Liver (tissue), 9 donors: ENCODE data around the gene LLGL2. TPM values are rescaled to one million over a fixed set of nuclear protein-coding genes. Genes with fewer than 3 reads are reported as not detected.

Experiments
- DNase-seq: peaks from one replicate; pipeline ENCODE4 v3.0.0-alpha.2; 2017; ENCODE audit warnings: low spot score
- H3K27ac ChIP-seq, 2 donors: one replicate each; pipeline ENCODE4 v1.7.0; 2013; ENCODE audit warnings: inconsistent platforms in 2 of 2, low read length in 2 of 2, control low read depth in 1 of 2, low read depth in 1 of 2, mild to moderate bottlenecking in 1 of 2
- H3K27me3 ChIP-seq, 4 donors: one replicate each; pipeline versions ENCODE4 v1.6.1 to v1.7.0; 2013; ENCODE audit warnings: low read length in 3 of 4, inconsistent platforms in 1 of 4, mild to moderate bottlenecking in 1 of 4, moderate library complexity in 1 of 4; ENCODE audit not compliant: control insufficient read depth in 4 of 4, insufficient read depth in 4 of 4
- H3K36me3 ChIP-seq, 4 donors: one replicate each; pipeline versions ENCODE4 v1.6.1 to v1.7.0; 2013; ENCODE audit warnings: low read length in 3 of 4, mild to moderate bottlenecking in 3 of 4, low read depth in 1 of 4, moderate library complexity in 1 of 4; ENCODE audit not compliant: control insufficient read depth in 4 of 4, insufficient read depth in 3 of 4
- H3K4me1 ChIP-seq, 4 donors: one replicate each; pipeline versions ENCODE4 v1.6.1 to v1.7.0; 2013; ENCODE audit warnings: low read length in 3 of 4, mild to moderate bottlenecking in 3 of 4, moderate library complexity in 1 of 4; ENCODE audit not compliant: control insufficient read depth in 4 of 4, insufficient read depth in 4 of 4
- H3K4me3 ChIP-seq, 3 donors: one replicate each; pipeline versions ENCODE4 v1.6.1 to v1.7.0; 2013; ENCODE audit warnings: low read length in 3 of 3, control low read depth in 1 of 3, low read depth in 1 of 3, mild to moderate bottlenecking in 1 of 3
- H3K9ac ChIP-seq, 2 donors: one replicate each; pipeline ENCODE4 v1.7.0; 2013; ENCODE audit warnings: low read length in 2 of 2, mild to moderate bottlenecking in 2 of 2, moderate library complexity in 2 of 2, control low read depth in 1 of 2, low read depth in 1 of 2
- H3K9me3 ChIP-seq, 4 donors: one replicate each; pipeline versions ENCODE4 v1.6.1 to v1.7.0; 2013; ENCODE audit warnings: low read length in 3 of 4; ENCODE audit not compliant: control insufficient read depth in 4 of 4
- ATF3 ChIP-seq: IDR thresholded peaks from 2 replicates; pipeline ENCODE4 v1.6.1; 2016; ENCODE audit warnings: antibody characterized with exemption
- CTCF ChIP-seq: fragments of 150-350 bp; IDR thresholded peaks from 2 replicates; pipeline ENCODE4 v1.5.1; 2017; ENCODE audit warnings: improper control_type of control experiment, low read depth, low read length; ENCODE audit not compliant: missing input control
- EGR1 ChIP-seq, 2 donors: IDR thresholded peaks; 2 replicates each; pipeline ENCODE4 v1.6.1; 2016 to 2018; ENCODE audit warnings: antibody characterized with exemption in 2 of 2, low read depth in 2 of 2
- FOXA1 ChIP-seq: IDR thresholded peaks from 2 replicates; pipeline ENCODE4 v1.6.1; 2016; ENCODE audit warnings: antibody characterized with exemption
- FOXA2 ChIP-seq: IDR thresholded peaks from 2 replicates; pipeline ENCODE4 v1.6.1; 2016; ENCODE audit warnings: antibody characterized with exemption
- GABPA ChIP-seq, 2 donors: IDR thresholded peaks in 1 of 2; conservative IDR thresholded peaks in 1 of 2; 2 replicates each; pipeline ENCODE4 v1.6.1; 2016; ENCODE audit warnings: antibody characterized with exemption in 2 of 2, mild to moderate bottlenecking in 1 of 2, moderate library complexity in 1 of 2
- HNF4A ChIP-seq, 2 donors: conservative IDR thresholded peaks; 2 replicates each; pipeline ENCODE4 v1.6.1; 2016; ENCODE audit warnings: antibody characterized with exemption in 2 of 2, mild to moderate bottlenecking in 2 of 2
- HNF4G ChIP-seq: IDR thresholded peaks from 2 replicates; pipeline ENCODE4 v1.6.1; 2016; ENCODE audit warnings: antibody characterized with exemption
- JUND ChIP-seq, 2 donors: IDR thresholded peaks; 2 replicates each; pipeline ENCODE4 v1.6.1; 2016; ENCODE audit warnings: antibody characterized with exemption in 2 of 2
- MAX ChIP-seq: IDR thresholded peaks from 2 replicates; pipeline ENCODE4 v1.6.1; 2016; ENCODE audit warnings: antibody characterized with exemption
- NR2F2 ChIP-seq: IDR thresholded peaks from 2 replicates; pipeline ENCODE4 v1.6.1; 2016; ENCODE audit warnings: antibody characterized with exemption
- RAD21 ChIP-seq, 2 donors: IDR thresholded peaks; 2 replicates each; pipeline ENCODE4 v1.6.1; 2016; ENCODE audit warnings: antibody characterized with exemption in 2 of 2, mild to moderate bottlenecking in 2 of 2
- REST ChIP-seq: IDR thresholded peaks from 2 replicates; pipeline ENCODE4 v1.6.1; 2016; ENCODE audit warnings: antibody characterized with exemption, mild to moderate bottlenecking
- RXRA ChIP-seq, 2 donors: IDR thresholded peaks; 2 replicates each; pipeline ENCODE4 v1.6.1; 2017 to 2018; ENCODE audit warnings: antibody characterized with exemption in 2 of 2, mild to moderate bottlenecking in 1 of 2
- SP1 ChIP-seq: IDR thresholded peaks from 2 replicates; pipeline ENCODE4 v1.6.1; 2018; ENCODE audit warnings: antibody characterized with exemption, mild to moderate bottlenecking
- TAF1 ChIP-seq: conservative IDR thresholded peaks from 2 replicates; pipeline ENCODE4 v1.6.1; 2016; ENCODE audit warnings: antibody characterized with exemption, mild to moderate bottlenecking
- ZBTB33 ChIP-seq: IDR thresholded peaks from 2 replicates; pipeline ENCODE4 v1.6.1; 2016; ENCODE audit warnings: antibody characterized with exemption
- WGBS: extraction: QIAGEN DNeasy Blood & Tissue Kit; methylation state at CpG from one replicate; pipeline ENCODE4 v1.1.7; 2013; 5-methylcytosine and 5-hydroxymethylcytosine counted together
- polyA plus RNA-seq, 2 donors: library from polyadenylated mRNA; stranded (reverse) in 1 of 2; unstranded in 1 of 2; fragments of 200-250 nt in 1 of 2; fragments of >200 nt in 1 of 2; fragmentation: Nextera tagmentation in 1 of 2; extraction: Ambion mirVana in 1 of 2; gene quantifications; one replicate each; pipeline versions ENCODE4 v1.2.1 to v1.2.3, GENCODE V29; 2013 to 2015
- total RNA-seq, 2 donors: library from RNA; depleted of rRNA; stranded (reverse); fragments of >200 nt; gene quantifications; one replicate each; pipeline ENCODE4 v1.2.3, GENCODE V29; 2014
- donor health status: healthy.
- donor health status: healthy.
- donor health status: healthy.
- donor health status: healthy.
- donor health status: healthy.

Gene LLGL2
- total and polyA plus RNA-seq, 4 donors = 23.2 to 69.6 (median 38.5) TPM

- Histone ChIP-seq H3K27ac (no peak overlapping the region), H3K4me1 (peaks cover 4 to 45% (median 35%) of the 10 kb centered on the region in 4 donors), H3K27me3 (no peaks in the 10 kb centered on the region), H3K9me3 (no peaks in the 10 kb centered on the region), H3K9ac (no peak overlapping the region), H3K36me3 (peaks cover 0 to 3% (median 0%) of the 10 kb centered on the region in 4 donors), H3K4me3 (peak overlapping the region in 2 of 3 donors; percentile 76 to 84)
- 23% methylated on average over 10 of the region's 10 CpGs for WGBS
- TF ChIP-seq HNF4G (no peak), RXRA (IDR thresholded peaks at IDR 0.05) (no peak), MAX (no peak), ATF3 (no peak), JUND (IDR thresholded peaks at IDR 0.05) (no peak), SP1 (no peak), RAD21 (IDR thresholded peaks at IDR 0.05) (peak in 1 of 2 donors; percentile 47), FOXA2 (no peak), GABPA (IDR thresholded peaks at IDR 0.05 in 1 of 2, conservative IDR thresholded peaks at IDR 0.05 in 1 of 2) (no peak), NR2F2 (no peak), TAF1 (no peak), EGR1 (IDR thresholded peaks at IDR 0.05; ENCODE audit: low read depth in 2 of 2) (no peak), ZBTB33 (no peak), CTCF (peak; percentile 27), FOXA1 (no peak), HNF4A (conservative IDR thresholded peaks at IDR 0.05) (no peak), REST (no peak)
- DNase-seq = no peak
Observed at GRCh38 chr17:75517297-75517865, 8.1 kb upstream of the LLGL2 start.
